ENCODE measurements around the gene FAM78B.

Gene FAM78B

DNA sequence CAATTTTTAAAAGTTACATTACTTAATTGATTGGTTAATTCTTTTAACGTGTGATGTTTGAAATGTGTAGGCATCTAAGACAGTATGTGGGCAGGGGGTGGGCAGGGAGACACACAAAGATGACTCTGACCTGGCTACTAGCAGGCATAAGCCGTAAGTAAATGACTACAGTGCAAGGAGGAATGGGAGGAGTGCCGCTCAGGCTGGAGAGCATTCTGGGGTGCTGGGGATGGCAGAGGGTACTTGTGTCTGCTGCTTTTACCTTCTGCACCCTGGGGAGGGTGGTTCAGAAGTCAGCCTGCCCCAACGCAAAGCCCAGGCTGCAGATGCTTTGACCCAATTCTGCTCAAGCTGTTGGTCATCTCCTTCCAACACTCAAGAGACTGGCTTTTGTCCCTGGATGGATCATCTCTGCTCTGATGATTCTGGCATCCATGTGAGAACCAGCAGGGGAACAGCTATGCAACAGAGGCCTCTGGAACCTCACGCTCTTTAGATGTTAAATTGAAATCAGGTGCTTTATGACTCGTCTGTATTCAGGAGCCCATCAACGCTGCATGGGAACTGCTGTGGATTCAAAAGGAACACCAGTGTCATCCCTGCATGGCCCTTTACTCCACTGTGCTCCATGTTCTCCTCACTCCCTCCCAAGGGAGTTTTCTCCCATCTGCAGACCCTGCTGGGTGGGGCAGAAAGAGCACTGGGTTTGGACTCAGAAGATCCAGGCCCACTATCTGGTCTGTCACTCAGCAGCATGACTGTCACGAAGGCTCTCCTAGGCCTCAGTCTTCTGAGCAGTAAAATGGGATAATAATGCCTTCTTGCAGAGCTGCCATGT is 78.8 kb downstream of the FAM78B start:
- Histone ChIP-seq H3K9me3 (no peaks in the 10 kb centered on the region), H3K4me3 (no peak overlapping the region), H3K36me3 (replicated peaks) (no peaks in the 10 kb centered on the region), H3K4me1 (no peaks in the 10 kb centered on the region), H3K27me3 (ENCODE audit: low read depth) (no peaks in the 10 kb centered on the region)
- in situ Hi-C loops (cut with MboI; ENCODE audit: low sequenced_read_pairs) = no loop called here
- DNase-seq (ENCODE audit: low spot score in 2 of 2) = no peak

DNA sequence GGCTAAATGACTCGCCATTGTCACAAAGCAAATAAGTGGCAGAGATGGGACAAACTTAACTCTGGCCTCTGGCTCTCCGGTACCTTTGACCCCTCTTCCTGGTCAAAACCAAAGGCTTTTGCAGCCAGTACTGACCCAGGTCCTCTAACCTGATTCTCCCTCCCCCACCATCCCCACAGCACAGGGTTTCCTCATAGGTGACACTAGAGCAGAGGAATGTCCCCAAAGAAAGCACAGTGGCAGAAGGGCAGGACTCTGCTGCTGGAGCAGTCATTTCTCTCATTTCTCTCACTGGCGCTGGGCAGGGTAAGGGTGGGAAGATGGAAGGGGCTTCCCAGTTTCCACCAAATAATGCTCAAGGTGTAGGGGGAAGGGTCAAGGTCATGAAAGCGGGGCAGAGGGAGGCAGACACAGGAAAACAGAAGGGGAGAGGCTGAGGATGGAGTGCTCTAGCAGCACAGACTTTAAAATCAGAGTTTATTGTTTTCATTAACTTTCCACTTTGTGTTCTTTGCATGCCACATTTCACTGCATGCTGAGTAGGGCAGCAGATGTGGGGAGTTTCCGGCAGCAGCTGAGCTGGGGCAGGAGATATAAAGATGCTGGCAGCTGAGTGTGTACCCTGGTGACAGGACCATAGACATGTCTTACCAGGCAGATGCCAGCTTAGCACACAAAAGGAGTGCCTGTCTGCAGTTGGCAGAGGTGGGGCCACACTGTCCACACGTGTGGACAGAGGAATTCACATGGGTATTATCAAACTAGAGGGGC is 80.5 kb downstream of the FAM78B start:
- Histone ChIP-seq H3K4me3 (no peak overlapping the region), H3K9me3 (no peaks in the 10 kb centered on the region), H3K27me3 (ENCODE audit: low read depth) (no peaks in the 10 kb centered on the region), H3K36me3 (replicated peaks) (no peaks in the 10 kb centered on the region), H3K4me1 (no peaks in the 10 kb centered on the region)
- in situ Hi-C loops (cut with MboI; ENCODE audit: low sequenced_read_pairs) = no loop called here
- DNase-seq (ENCODE audit: low spot score in 2 of 2) = no peak

DNA sequence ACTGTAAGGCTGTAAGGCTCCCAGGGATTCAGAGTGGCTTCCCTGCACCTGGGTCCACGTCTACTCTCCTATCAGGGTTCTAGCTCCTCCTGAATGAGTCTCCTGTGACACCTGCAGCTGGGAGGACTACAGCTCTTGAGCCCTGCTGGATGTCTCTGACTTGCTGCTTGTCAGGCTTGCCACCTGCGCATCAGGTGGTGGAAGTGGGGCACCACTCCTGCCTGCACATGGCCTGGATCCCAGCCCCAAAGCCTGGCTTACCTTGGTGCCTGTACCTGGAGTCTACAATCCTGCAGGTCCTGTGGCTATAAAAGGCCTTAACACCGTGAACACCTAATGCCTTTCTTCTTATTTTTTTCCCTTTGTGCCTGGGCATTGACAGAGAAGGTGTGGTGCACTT is 82.2 kb downstream of the FAM78B start:
- no peak for DNase-seq (ENCODE audit: low spot score in 2 of 2)
- in situ Hi-C loops (cut with MboI; ENCODE audit: low sequenced_read_pairs) = no loop called here
- Histone ChIP-seq H3K4me3 (no peak overlapping the region), H3K4me1 (no peaks in the 10 kb centered on the region), H3K9me3 (no peaks in the 10 kb centered on the region), H3K36me3 (replicated peaks) (no peaks in the 10 kb centered on the region), H3K27me3 (ENCODE audit: low read depth) (no peaks in the 10 kb centered on the region)

DNA sequence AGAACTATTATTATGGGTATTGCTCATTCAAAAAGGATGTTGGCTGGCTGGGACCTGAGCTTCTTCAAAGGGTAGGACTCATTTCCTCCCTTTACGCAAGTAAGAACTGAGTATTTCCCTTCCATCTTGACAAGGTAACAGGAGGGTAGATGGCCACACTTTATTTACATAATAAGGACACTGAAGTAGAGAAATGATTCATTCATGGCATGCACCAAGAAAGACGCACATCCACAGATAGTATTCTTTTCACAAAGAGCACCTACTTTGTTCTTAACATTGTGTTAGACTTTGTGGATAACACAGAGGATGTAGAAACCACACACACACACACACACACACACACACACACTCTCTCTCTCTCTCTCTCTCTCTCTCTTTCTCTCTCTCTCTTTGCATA is 82.9 kb downstream of the FAM78B start:
- H3K9me3 ChIP-seq = no peaks in the 10 kb centered on the region
- no peak overlapping the region for H3K4me3 ChIP-seq
- H3K27me3 ChIP-seq (ENCODE audit: low read depth) = no peaks in the 10 kb centered on the region
- DNase-seq (ENCODE audit: low spot score in 2 of 2) = no peak
- H3K4me1 ChIP-seq = no peaks in the 10 kb centered on the region
- no peaks in the 10 kb centered on the region for H3K36me3 ChIP-seq (replicated peaks)
- in situ Hi-C loops (cut with MboI; ENCODE audit: low sequenced_read_pairs) = no loop called here

DNA sequence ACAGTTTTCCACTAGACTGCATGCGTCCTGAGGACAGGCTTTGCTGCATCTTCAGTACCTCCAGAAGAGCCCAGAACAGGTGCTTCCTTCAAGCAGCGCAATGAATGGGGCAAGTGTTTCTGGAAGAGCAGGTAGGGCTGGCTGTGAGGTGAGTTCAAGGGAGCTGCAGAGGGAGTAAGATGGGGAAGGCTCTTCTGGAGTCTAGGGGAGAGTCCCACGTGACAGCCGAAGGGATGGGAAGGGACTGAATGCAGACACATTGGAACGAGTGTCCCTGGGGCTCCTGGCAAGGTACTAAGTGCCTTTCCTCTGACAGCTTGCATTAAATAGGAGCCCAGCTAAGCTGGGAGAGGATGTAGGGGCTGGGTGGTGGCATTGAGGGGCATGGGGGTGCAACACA is 84.2 kb downstream of the FAM78B start:
- no peaks in the 10 kb centered on the region for H3K9me3 ChIP-seq
- DNase-seq (ENCODE audit: low spot score in 2 of 2) = no peak
- in situ Hi-C loops (cut with MboI; ENCODE audit: low sequenced_read_pairs) = no loop called here

DNA sequence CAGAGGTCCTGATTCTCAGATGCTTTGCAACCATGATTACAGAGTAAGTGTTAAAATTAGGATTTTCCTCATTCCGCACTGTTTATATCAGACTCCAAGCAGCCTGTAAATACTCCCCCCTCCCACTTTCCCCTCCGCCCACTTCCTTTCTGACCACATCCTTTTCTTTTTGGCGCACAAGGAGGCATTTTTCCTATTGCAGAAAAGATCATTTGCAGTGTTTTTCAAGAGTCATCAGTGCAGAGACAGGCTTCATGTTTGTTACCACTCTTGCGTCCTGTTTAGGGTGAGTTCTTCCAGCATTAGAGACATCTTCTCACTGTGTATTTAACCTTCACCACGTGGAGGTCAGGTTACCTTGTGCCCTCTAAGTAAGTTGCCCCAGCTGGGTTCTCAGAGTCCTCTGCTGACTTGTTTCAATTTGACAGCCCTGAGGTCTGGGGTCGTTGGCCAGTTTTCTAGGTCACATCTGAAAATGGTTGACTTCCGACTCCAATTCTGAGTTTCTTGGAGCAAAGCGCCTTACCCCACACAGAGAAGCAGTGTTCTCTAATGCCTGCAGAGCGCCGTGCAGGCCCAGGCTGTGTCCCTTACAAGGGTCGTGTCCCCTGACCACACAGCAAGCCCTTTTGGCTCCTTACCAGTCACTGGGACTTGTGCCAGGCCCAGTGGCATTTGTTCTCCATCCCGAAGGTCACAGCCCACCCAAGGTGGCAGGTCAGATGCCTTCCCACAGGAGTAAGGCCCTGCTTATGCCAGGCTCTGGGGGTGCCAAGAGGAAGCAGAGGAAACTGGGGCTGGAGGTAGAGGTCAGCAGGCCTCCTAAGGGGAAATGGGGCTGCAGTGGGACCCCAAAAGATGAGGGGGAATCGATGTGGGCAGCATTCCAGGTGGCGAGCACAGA is 85.6 kb downstream of the FAM78B start:
- Histone ChIP-seq H3K4me3 (no peak overlapping the region), H3K36me3 (replicated peaks) (no peaks in the 10 kb centered on the region), H3K27me3 (ENCODE audit: low read depth) (no peaks in the 10 kb centered on the region), H3K4me1 (no peaks in the 10 kb centered on the region), H3K9me3 (no peaks in the 10 kb centered on the region)
- in situ Hi-C loops (cut with MboI; ENCODE audit: low sequenced_read_pairs) = no loop called here
- no peak for DNase-seq (ENCODE audit: low spot score in 2 of 2)

More for the DNA sequence above, 84.2 kb downstream of the FAM78B start:
- Histone ChIP-seq H3K4me1 (no peaks in the 10 kb centered on the region), H3K36me3 (replicated peaks) (no peaks in the 10 kb centered on the region), H3K27me3 (ENCODE audit: low read depth) (no peaks in the 10 kb centered on the region), H3K4me3 (no peak overlapping the region)

DNA sequence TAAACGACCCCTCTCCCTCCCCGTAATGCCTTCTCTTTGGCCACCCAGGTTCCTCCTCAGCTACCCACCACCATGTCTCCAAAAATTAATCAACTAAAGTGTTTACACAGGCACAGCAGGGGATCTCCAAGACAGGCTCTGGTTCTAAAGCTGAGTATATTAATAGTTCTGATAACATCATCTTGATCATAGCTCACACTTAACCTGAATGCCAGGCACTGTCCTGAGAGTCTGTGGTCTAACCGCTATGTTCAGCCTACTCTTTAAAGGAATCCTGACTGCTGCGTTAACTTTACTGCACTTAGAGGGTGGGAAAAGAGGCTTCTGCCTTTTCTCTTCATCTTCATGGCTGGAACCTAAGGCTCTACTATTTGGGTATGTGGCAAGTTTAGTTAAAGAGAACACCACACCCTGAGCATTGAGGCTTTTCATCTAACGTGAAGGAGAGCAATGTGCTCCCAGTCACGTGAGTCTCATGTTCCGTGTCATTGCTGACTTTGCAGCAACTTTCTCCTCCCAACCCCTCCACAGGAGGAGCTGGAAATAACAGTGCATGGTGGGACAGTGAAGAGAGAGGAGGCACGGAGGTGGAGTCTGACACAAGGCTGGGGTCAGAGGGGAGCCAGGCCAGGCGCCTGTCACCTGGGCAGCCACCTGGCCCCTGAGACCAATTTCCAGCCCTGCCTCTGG is 86.4 kb downstream of the FAM78B start:
- in situ Hi-C loops (cut with MboI; ENCODE audit: low sequenced_read_pairs) = no loop called here
- no peak overlapping the region for H3K4me3 ChIP-seq
- no peaks in the 10 kb centered on the region for H3K36me3 ChIP-seq (replicated peaks)
- DNase-seq (ENCODE audit: low spot score in 2 of 2) = no peak
- H3K9me3 ChIP-seq = no peaks in the 10 kb centered on the region
- H3K27me3 ChIP-seq (ENCODE audit: low read depth) = 0 out of 2 replicates have a peak, but pooled peaks cover 2% of the 10 kb centered on the region
- no peaks in the 10 kb centered on the region for H3K4me1 ChIP-seq

DNA sequence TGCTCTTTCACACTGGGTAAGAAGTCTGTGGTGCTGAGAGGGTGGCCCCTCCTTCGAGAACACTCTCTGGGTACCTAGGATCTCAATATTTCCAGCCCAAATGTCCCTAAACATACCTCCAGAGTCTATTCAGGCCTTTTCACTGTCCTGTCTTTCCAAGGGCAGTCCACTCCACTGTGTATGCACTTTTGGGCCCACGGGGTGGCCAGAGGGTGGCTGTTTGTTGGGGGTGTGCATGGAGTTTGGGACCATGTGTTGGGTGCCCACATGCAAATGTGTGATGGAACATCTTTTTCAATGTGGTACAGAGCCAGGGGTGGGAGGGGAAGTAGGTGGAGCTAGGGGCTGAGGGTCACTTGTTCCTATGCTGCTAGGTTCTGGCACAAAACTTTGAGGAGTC is 87.5 kb downstream of the FAM78B start:
- H3K36me3 ChIP-seq (replicated peaks) = no peaks in the 10 kb centered on the region
- no peaks in the 10 kb centered on the region for H3K9me3 ChIP-seq
- in situ Hi-C loops (cut with MboI; ENCODE audit: low sequenced_read_pairs) = no loop called here
- no peak overlapping the region for H3K4me3 ChIP-seq
- H3K27me3 ChIP-seq (ENCODE audit: low read depth) = 0 out of 2 replicates have a peak, but pooled peaks cover 5% of the 10 kb centered on the region
- DNase-seq (ENCODE audit: low spot score in 2 of 2) = no peak
- H3K4me1 ChIP-seq = no peaks in the 10 kb centered on the region

DNA sequence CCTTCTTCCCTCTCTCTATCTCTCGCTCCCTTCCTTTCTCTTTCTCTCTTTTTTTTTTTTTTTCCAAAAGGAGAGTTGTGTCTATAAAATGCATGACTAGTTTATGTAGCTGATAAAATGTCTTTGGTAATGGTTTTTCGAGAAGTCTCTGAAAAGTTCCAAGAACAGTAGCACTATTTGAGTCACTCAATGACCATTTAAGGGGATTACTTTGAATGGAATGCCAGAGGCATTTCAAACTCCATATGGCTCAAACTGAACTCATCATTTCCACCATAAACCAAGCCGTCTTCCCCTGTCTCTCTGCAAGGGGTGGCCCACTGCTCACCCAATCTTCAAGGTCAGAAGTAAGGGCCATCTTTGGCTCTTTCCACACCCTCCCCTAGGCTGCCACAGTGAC is 93.3 kb downstream of the FAM78B start:
- Histone ChIP-seq H3K9me3 (no peaks in the 10 kb centered on the region), H3K36me3 (replicated peaks) (no peaks in the 10 kb centered on the region), H3K4me3 (no peak overlapping the region), H3K27me3 (ENCODE audit: low read depth) (0 out of 2 replicates have a peak, but pooled peaks cover 7% of the 10 kb centered on the region), H3K4me1 (no peaks in the 10 kb centered on the region)
- DNase-seq (ENCODE audit: low spot score in 2 of 2) = no peak
- in situ Hi-C loops (cut with MboI; ENCODE audit: low sequenced_read_pairs) = no loop called here

DNA sequence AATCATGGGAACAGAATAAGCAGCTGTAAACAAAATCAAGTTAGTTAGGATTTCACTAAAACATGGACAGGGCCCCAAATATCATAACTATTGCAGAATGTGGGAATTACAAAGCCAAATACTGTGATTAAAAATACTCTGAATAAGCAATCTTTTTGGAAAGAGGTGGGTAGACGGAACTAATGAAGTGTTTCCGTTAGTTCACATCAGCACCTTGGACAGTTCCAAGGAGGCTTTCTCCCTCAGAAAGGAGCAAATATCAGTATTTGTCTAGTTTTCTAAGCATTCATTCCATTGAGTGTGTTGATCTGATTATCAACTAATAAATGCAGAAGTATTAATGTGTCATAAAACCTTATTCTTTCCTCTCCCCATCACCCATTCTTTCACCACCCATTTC is 97.4 kb downstream of the FAM78B start:
- Histone ChIP-seq H3K36me3 (replicated peaks) (no peaks in the 10 kb centered on the region), H3K4me3 (no peak overlapping the region), H3K27me3 (ENCODE audit: low read depth) (0 out of 2 replicates have a peak, but pooled peaks cover 3% of the 10 kb centered on the region), H3K9me3 (no peaks in the 10 kb centered on the region), H3K4me1 (peaks cover 5% of the 10 kb centered on the region; the same call in 1 of the 2 replicates)
- peak in 1 of 2 experiments; percentile 38 for DNase-seq (ENCODE audit: low spot score in 2 of 2)
- in situ Hi-C loops (cut with MboI; ENCODE audit: low sequenced_read_pairs) = no loop called here

DNA sequence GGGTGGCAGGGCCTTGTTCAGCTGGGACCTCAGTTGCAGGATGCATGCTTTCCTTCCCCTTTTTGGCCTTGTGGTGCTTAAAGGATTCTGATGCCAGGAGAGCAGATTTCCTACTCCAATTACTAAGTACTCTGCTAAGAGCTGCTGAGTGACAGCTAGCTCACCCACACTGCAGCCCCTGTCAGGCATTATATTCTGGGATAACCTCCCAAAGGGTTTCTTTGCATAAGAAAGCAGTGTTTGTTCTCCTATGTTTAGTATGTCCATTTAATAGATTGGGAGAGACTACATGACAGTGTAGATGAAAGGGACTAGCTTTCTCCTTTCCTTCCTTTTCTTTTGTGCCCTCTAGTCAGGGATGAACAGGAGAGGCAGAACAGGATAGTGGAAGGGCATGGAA is 100.7 kb downstream of the FAM78B start:
- no peaks in the 10 kb centered on the region for H3K36me3 ChIP-seq (replicated peaks)
- peak; percentile 44 to 77 for DNase-seq (ENCODE audit: low spot score in 2 of 2)
- H3K27me3 ChIP-seq (ENCODE audit: low read depth) = peaks cover 5% of the 10 kb centered on the region; the same call in 1 of the 2 replicates
- in situ Hi-C loops (cut with MboI; ENCODE audit: low sequenced_read_pairs) = no loop called here
- no peaks in the 10 kb centered on the region for H3K9me3 ChIP-seq
- peaks cover 5% of the 10 kb centered on the region; the same call in 1 of the 2 replicates for H3K4me1 ChIP-seq
- H3K4me3 ChIP-seq = no peak overlapping the region

DNA sequence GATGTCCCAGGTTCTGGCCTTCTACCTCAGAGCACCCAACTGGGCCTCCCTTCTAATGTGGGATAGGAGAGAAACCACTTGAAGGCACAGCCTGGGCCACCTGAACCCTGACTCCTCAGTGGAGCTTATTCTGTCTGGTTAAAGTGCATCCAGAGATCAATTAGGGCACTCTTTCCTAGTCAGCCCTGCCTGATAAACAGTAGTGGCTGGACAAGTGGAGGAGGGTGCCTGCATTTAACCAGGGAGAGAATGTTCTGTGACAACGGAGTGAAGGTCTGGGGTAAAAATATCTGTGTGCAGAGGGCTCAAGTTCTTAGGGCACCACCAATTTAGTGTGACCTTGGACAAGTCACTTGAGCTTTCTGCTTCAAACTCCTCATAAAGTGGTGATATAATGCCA is 101.8 kb downstream of the FAM78B start:
- Histone ChIP-seq H3K36me3 (replicated peaks) (no peaks in the 10 kb centered on the region), H3K9me3 (no peaks in the 10 kb centered on the region), H3K4me3 (no peak overlapping the region), H3K27me3 (ENCODE audit: low read depth) (peaks cover 8% of the 10 kb centered on the region), H3K4me1 (peaks cover 5% of the 10 kb centered on the region; the same call in 1 of the 2 replicates)
- DNase-seq (ENCODE audit: low spot score in 2 of 2) = no peak
- in situ Hi-C loops (cut with MboI; ENCODE audit: low sequenced_read_pairs) = no loop called here

Data from HAP-1 (cell line).